Calu3 (cell line): ENCODE results near the gene NFKBIB. TPM values are rescaled to one million over a fixed set of nuclear protein-coding genes. Genes with fewer than 3 reads are reported as not detected.
A peak's percentile ranks its signal among the peaks of the same experiment; 100 is the strongest.

Source experiments
- BruUV-seq: library from RNA; stranded (reverse); fragments of 400-500 nt; replicated peaks from 2 replicates; lab custom pipeline; 2021; lab: Mats Ljungman, UMichigan
- CTCF ChIA-PET: fragments of 300-600 bp; sonication (Branson Sonifier 250); formaldehyde crosslinking; loops from one replicate; lab custom pipeline; 2022; ENCODE audit warnings: antibody characterized with exemption; lab: Charles Lee
- DNase-seq: peaks from one replicate; pipeline ENCODE4 v3.0.0; 2022
- H3K27ac Mint-ChIP-seq: one replicate; pipeline ENCODE4 v1.8.0; 2022; ENCODE audit warnings: mixed read lengths; ENCODE audit not compliant: unreplicated experiment
- H3K27me3 Mint-ChIP-seq: one replicate; pipeline ENCODE4 v1.8.0; 2022; ENCODE audit warnings: mixed read lengths; ENCODE audit not compliant: unreplicated experiment
- H3K36me3 Mint-ChIP-seq: one replicate; pipeline ENCODE4 v1.8.0; 2022; ENCODE audit warnings: mild to moderate bottlenecking, moderate library complexity, mixed read lengths; ENCODE audit not compliant: insufficient read depth, unreplicated experiment
- H3K4me1 Mint-ChIP-seq: one replicate; pipeline ENCODE4 v1.8.0; 2022; ENCODE audit warnings: mild to moderate bottlenecking, low read depth, mixed read lengths; ENCODE audit not compliant: unreplicated experiment
- H3K4me3 Mint-ChIP-seq: one replicate; pipeline ENCODE4 v1.8.0; 2022; ENCODE audit warnings: mild to moderate bottlenecking, low read depth, moderate library complexity, mixed read lengths; ENCODE audit not compliant: unreplicated experiment
- H3K9me3 Mint-ChIP-seq: one replicate; pipeline ENCODE4 v1.8.0; 2022; ENCODE audit warnings: low read depth, mixed read lengths; ENCODE audit not compliant: unreplicated experiment
- intact Hi-C: fragments of 100-400 bp; cut with micrococcal nuclease; formaldehyde crosslinking; loops from one replicate; pipeline ENCODE4 v1.10.0; 2022; ENCODE audit not compliant: unreplicated experiment
- total RNA-seq: library from RNA; stranded (reverse); gene quantifications from 2 replicates; pipeline ENCODE4 v1.2.3, GENCODE V29; 2022
- TF ChIP-seq, protein P1 (sequence below): fragments of 200-600 bp; IDR thresholded peaks from one replicate; pipeline ENCODE4 v1.8.0; 2022; ENCODE audit warnings: antibody characterized with exemption; ENCODE audit not compliant: unreplicated experiment

NFKBIB gene
- total RNA-seq, 1 experiment from 2014 or later = 62.6 TPM

DNA sequence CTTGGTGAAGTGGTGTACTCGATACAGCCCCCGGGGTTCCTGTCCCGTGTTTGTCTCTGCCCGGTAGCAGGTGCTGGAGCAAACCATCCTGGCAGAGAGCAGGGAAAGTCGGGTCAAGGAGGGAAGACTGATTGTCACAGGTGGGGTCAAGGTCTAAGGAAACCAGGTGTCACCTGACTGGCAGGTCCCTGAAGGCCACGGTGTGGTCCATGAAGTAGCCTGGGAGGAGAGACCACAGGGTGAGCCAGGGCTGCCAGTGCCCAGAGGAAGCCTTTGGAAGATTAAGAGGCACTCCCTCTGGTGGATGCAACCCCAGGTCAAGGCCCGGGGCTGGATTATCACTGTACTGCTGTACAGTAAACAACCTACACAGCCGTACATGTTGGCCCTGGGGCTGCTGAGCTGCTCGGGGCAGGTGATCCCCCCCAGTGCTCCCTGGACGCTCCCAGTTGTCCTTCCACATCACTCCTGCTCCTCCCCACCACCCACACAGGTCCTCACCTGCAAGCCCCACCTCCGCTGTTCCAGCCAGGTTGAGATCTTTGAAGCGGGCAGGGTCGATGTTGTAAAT, 18.2 kb downstream of the NFKBIB start:
- TF ChIP-seq, protein P1, sequence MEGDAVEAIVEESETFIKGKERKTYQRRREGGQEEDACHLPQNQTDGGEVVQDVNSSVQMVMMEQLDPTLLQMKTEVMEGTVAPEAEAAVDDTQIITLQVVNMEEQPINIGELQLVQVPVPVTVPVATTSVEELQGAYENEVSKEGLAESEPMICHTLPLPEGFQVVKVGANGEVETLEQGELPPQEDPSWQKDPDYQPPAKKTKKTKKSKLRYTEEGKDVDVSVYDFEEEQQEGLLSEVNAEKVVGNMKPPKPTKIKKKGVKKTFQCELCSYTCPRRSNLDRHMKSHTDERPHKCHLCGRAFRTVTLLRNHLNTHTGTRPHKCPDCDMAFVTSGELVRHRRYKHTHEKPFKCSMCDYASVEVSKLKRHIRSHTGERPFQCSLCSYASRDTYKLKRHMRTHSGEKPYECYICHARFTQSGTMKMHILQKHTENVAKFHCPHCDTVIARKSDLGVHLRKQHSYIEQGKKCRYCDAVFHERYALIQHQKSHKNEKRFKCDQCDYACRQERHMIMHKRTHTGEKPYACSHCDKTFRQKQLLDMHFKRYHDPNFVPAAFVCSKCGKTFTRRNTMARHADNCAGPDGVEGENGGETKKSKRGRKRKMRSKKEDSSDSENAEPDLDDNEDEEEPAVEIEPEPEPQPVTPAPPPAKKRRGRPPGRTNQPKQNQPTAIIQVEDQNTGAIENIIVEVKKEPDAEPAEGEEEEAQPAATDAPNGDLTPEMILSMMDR = no peak
- H3K36me3 Mint-ChIP-seq = peaks cover 12% of the 10 kb centered on the region
- H3K4me1 Mint-ChIP-seq = no peaks in the 10 kb centered on the region
- no TSS peak for BruUV-seq
- CTCF ChIA-PET = interaction anchor here (0.9 kb wide), 1 partner anchor 13 kb away, joined by 3 read pairs; the partner anchor contains the start of genes MRPS12 and SARS2
- H3K27me3 Mint-ChIP-seq = no peaks in the 10 kb centered on the region
- H3K4me3 Mint-ChIP-seq = no peak overlapping the region
- no peak overlapping the region for H3K27ac Mint-ChIP-seq
- peak; percentile 36 for DNase-seq
- no peaks in the 10 kb centered on the region for H3K9me3 Mint-ChIP-seq
- intact Hi-C loops = no loop called here

DNA sequence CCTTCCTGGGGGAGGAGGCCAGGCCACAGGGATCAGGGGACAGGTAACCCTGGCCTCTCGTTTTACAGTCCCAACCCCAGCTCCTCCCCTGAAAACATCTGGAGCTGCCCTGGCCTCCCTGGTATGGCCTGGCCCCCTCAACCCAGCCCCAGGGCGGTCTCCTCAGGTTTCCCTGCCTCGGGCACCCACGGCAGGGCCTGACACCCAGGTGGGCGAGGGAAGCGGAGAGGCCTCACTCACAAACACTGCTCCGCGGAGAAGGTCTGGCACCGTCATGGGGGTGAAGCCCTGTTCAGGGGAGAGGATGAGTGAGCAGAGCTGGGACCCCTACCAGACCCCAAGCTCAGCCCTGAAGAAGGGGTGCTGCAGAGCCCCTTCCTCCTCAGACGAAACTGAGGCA, 18.8 kb downstream of the NFKBIB start:
- no peak overlapping the region for H3K27ac Mint-ChIP-seq
- CTCF ChIA-PET = no interaction called here

DNA sequence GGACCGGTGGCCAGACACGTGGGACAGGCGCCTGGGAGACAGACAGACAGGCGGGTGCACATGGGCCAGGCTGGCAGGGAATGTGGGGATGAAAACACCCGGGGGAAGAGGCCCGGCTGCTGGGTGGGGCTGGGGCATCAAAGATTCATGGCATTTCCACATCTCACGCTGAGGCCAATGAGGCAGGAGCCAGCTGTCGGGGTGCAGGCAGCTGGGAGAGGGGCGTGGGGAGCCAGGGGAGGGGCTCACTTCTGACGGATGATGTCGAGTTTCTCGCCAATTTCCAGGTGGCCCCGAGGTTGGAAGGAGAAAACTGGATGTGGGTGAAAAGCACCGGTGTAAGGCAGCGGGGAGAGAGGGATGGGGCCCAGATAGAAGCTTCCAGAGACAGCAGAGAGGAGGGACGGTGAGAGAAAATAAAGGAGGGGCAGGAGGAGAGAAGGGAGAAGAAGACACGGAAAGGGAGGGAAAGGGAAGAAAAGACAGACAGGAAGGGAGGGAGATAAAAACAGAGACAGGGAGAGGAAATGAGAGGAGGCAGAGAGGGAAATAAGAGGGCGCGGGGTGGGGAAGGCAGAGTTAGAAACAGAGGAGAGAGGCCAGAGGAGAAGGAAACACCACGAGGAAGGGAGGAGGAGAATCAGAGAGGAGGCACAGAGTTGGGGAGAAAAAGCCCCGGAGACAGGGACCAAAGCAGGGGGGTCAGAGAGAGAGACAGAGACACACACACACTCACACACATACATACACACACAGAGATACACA, 20.2 kb downstream of the NFKBIB start:
- DNase-seq = no peak
- no peak overlapping the region for H3K4me3 Mint-ChIP-seq
- TF ChIP-seq, protein P1 = no peak
- BruUV-seq = no TSS peak
- intact Hi-C loops = no loop called here
- CTCF ChIA-PET = no interaction called here
- H3K27ac Mint-ChIP-seq = no peak overlapping the region
- H3K4me1 Mint-ChIP-seq = no peaks in the 10 kb centered on the region
- H3K27me3 Mint-ChIP-seq = no peaks in the 10 kb centered on the region
- H3K9me3 Mint-ChIP-seq = no peaks in the 10 kb centered on the region
- peaks cover 6% of the 10 kb centered on the region for H3K36me3 Mint-ChIP-seq

More for the DNA sequence above, 18.8 kb downstream of the NFKBIB start:
- H3K27me3 Mint-ChIP-seq = no peaks in the 10 kb centered on the region
- no TSS peak for BruUV-seq
- intact Hi-C loops = no loop called here
- TF ChIP-seq, protein P1 = no peak
- H3K4me1 Mint-ChIP-seq = no peaks in the 10 kb centered on the region
- H3K9me3 Mint-ChIP-seq = no peaks in the 10 kb centered on the region
- no peak overlapping the region for H3K4me3 Mint-ChIP-seq
- DNase-seq = no peak
- peaks cover 11% of the 10 kb centered on the region for H3K36me3 Mint-ChIP-seq

DNA sequence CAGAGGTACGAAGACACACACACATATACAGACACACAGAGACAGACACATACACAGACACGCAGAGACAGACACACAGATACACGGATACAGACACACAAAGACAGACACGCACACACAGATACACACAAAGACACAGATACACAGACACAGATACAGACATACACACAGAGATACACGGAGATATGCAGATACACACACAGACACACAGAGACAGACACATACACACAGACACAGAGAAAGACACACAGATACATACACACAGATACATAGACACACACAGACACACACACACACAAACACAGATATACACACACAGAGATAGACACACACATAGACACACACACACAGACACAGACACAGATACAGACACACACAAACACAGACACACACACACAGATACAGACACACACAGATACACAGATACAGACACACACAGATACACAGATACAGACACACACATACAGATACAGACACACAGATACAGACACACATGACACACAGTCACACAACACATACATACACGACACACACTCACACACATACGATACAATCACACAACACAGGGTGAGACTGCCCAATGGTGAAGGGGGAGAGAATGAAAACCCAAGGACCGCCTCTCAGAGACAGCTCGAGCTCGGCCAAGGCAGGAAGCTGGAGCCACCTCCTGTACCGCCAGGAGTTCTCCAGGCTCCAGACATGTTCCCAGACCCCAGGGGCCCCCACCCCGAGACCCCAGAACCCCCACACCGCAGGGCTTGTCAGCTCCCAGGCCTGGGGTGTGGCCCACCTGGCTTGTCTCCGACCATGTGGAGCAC, 21.0 kb downstream of the NFKBIB start:
- CTCF ChIA-PET = no interaction called here
- Mint-ChIP-seq H3K9me3 (no peaks in the 10 kb centered on the region), H3K27ac (no peak overlapping the region), H3K27me3 (no peaks in the 10 kb centered on the region), H3K4me1 (no peaks in the 10 kb centered on the region), H3K4me3 (no peak overlapping the region), H3K36me3 (peaks cover 12% of the 10 kb centered on the region)
- no peak for DNase-seq
- BruUV-seq = no TSS peak
- intact Hi-C loops = no loop called here
- TF ChIP-seq, protein P1 = no peak
